NCI-H510A (cell line): ENCODE results near the gene PAX3.

Source experiments
- DNase-seq: peaks from one replicate; lab custom pipeline; 2025; lab: John Stamatoyannopoulos, UW

Gene PAX3

DNA sequence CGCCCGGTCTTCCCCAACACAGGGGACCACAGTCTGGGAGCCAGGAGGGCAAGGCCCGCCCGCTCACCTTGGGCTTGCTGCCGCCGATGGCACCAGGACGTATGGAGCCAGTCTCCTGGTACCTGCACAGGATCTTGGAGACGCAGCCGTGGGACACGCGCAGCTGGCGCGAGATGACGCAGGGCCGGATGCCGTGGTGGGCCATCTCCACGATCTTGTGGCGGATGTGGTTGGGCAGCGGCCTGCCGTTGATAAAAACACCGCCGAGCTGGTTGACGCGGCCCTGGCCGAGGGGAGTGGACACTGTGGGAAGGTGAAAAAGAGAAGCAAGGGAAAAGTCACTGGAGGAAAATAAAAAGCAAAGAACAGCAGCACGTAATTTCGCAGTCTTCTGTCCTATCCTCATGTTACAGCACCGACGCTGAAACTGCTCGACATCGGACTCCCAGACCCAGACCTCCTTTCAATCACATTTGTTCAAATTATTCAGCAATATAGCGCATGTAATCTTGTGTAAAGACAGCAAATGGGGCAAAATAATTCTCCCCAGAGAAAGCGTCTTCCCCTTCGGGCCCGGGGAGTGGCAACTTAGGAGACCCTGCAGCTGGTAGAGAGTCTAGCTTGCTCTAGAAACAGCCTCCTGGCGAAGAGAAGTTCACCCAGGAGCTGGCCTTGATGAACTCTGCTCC, 1.7 kb downstream of the PAX3 start:
- no peak for DNase-seq

GRCh38 chr2:222296311-222296741, 2.5 kb downstream of the PAX3 start:
- no peak for DNase-seq

- DNase-seq = no peak
Observed at GRCh38 chr2:222295368-222296062, 3.3 kb downstream of the PAX3 start.

DNA sequence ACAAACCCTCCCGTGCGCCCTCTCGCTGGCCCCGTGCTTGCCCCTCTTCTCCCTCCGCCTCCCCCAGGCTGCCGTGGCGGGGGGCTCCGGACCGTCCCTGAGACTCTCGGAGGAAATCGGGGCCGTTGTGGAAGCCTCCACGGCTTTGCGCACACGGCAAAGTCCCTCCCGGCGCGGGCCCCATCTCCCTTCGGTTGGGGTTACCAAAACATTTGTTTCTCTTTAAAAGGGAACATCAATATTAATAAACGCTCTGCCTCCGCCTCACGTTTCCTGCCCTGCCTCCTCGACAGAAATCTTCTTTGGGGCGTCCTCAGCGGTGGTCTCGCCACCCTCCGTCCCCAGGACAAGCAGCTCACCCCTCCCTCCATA, 3.8 kb downstream of the PAX3 start:
- no peak for DNase-seq

- no peak for DNase-seq
Observed at GRCh38 chr2:222293660-222294630, 4.9 kb downstream of the PAX3 start.

GRCh38 chr2:222292149-222293134, 6.4 kb downstream of the PAX3 start:
- no peak for DNase-seq

DNA sequence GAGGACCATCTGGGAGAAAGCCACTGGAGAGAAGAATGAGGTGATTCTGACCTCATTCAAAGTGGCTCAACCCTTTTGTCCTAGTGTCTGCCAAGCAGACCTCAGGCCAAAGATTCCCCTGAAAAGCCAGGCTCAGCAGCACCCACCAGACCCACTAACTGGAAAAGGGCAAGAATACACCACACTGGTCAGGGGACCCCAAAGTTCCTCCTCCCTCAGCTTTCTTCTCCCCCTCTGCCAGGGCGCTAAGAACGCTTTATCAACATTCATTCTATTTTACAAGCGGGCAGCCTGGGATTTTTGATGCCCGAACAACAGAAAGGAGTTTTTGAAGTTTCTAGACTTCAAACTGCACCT, 7.3 kb downstream of the PAX3 start:
- no peak for DNase-seq

DNA sequence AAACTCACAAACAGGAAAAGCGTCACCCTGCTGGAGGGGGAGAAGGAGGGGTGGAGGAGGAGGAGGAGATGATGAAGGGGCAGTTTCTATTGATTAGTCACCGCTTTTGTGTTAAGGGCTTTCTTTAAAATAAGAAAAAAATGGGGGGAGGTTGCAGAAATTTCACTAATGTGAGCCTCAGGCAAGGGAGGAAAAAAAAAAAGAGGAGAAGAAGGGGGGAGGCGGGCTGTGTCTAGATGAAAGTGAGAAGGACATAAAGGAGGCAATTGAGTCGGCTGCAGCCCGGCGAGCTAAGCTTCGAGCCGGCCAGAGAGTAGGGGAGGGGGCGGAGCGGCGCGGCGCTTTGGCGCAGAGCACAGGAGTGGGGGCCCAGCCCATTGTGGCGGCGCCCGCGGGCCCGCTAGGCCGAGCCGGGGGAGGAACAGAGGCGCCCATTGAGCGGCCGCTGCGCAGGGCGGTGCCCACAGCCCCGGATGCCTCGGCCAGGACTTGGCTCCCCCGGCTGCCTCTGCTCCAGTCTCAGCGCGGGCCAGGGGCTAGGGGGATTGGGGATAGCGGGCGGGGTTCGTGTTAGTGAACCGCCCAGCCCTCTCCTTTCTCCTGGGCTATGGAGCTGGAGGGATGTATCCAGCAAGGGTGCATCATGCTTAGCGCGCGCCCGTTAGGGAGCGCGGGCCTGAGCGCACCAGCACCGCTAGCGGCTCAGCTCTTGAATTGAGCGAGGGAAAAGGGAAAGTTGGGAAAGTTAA, 7.9 kb downstream of the PAX3 start:
- DNase-seq = peak; percentile 51

DNA sequence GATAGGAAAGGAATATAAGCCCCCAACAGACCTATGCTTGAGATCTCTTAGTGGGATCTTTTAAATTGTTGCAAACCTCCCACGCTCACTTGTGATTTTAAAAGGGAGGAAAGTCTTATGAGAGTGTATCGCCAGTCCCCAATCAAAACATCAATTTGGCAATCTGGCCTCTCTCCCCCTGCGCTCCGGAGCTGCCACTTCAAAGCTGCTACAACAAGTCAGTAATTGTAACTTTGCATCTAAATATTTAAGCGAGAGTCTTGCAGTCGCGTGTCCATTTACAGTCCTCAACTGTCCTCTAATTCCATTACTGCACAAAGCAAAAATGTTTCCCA, 8.4 kb downstream of the PAX3 start:
- no peak for DNase-seq

GRCh38 chr2:222289278-222290160, 9.3 kb downstream of the PAX3 start:
- DNase-seq = no peak

GRCh38 chr2:222288590-222289277, 10.1 kb downstream of the PAX3 start:
- no peak for DNase-seq

- no peak for DNase-seq
Observed at GRCh38 chr2:222287862-222288479, 10.8 kb downstream of the PAX3 start.

DNA sequence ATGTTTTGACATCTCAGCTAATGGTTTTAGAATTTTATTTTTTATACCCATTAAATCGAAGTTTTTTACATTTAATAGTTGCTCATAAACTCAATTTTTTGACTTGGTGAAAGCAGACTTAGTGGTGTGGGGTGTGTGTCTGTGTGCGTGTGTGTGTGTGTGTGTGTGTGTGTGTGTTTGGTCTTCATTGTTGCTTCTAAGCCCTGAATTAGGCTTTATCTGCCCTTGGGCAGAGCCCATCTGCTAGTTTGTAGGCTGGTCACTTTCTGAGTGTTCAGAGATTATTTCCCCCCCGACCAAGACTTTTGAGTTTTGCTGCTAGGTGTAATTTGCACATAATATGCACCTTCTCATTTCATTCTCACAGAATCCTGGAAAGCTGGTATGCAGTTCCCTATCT, 14.3 kb downstream of the PAX3 start:
- DNase-seq = no peak

GRCh38 chr2:222283634-222284033, 15.2 kb downstream of the PAX3 start:
- no peak for DNase-seq

DNA sequence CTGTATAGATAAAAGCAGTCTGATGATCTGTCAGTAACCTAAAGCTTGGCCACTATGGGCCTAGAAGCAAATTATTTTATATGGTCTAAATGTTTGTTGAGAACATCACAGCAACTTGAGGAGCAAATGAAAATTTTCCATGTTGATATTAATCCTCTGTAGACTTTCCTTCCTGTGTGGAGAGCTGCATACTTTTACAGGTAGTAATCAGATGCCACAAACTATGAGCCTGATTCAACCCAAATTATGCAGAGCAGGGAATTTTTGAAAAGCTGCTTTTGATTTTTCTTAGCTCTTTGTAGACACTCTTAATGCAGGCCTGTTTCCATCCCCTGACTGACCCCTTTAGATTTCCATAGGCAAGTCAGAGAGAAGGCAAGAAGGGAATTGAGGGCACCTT, 17.3 kb downstream of the PAX3 start:
- DNase-seq = no peak

DNA sequence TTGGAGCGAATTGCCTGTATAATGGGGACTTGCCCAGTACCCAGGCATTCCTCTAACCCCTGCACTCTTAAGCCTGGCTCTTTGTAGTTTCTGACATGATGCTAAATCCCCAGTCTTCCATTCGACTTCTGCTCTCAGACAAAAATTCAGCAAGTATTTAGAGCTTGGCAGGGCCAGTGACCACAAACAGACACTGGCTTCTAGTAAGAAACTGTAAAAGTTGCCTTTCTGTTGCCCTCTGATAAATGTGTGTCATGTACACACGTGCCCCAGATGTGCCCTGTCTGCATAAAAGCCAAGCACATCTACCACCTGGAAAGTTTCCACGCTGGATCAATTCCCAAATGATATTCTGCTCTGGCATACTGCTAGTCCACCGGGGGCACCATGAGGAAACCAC, 18.0 kb downstream of the PAX3 start:
- DNase-seq = no peak

GRCh38 chr2:222272446-222273015, 26.3 kb downstream of the PAX3 start:
- no peak for DNase-seq

GRCh38 chr2:222271854-222272253, 26.9 kb downstream of the PAX3 start:
- no peak for DNase-seq

GRCh38 chr2:222270396-222270795, 28.4 kb downstream of the PAX3 start:
- DNase-seq = no peak
